ENCODE results near the gene SDF2. TPM values are rescaled to one million over a fixed set of nuclear protein-coding genes. Genes with fewer than 3 reads are reported as not detected.
A peak's percentile ranks its signal among the peaks of the same experiment; 100 is the strongest.

The SDF2 gene
- polyA plus RNA-seq (ENCODE audit: insufficient read length in 4 of 4): 10 to 100 TPM; 78.3 to 84.4 (median 80.9) TPM

DNA sequence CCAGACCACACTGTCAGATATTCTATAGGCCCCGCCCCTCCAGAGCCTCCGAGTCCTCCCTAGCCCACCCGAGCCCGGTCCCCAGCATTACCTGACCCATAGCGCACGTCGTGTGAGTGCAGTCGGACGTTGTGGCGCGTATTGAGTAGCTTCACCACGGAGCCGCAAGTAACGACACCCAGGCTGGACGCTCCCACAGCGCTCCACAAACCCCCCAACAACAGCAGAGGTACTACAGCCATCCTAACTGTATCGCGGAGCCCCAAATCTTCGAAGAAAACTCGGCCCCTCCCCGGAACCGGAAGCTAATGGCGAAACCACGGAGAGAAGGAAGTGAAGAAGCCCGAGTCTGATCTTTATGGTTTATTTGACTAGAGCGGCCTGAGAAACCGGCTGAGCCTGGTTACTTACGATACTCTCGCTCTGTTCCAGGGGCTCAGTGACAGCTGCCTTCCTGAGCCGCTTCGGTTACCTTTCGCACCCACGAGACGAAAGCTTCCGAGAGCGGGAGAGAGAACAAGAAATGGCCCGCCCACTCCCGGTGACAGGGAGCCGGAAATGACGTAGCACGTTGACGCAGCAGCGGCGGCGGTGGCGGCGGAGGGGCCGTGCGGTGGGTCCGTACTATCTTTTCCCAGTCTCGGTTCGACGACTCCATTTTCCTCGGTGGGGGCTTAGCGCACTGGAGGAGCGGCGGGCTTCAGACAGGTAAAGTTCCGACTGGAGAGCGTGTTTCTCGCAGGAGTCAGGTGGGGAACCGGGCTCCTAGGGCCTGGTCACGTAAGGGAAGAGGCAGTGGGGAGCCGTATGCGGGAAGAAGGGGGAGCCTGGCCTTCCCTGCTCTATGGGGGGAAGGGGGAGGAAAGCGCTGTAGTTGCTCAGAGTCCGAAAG is at the start of gene SDF2, which contains the start of gene SUPT6H:
Gene SDF2 (minus strand): TSS at position 272 of the 892 bp plus-strand sequence. CDS start 30 bp downstream, at position 242.
Gene SUPT6H (plus strand): TSS at position 571 of the 892 bp plus-strand sequence. CDS start 11,197 bp downstream, outside the sequence.
- peak; percentile 79 to 96 (median 86) for DNase-seq (ENCODE audit: low read depth in 4 of 4, low spot score in 3 of 4)

GRCh38 chr17:28710861-28711722 is 49.4 kb upstream of the SDF2 start:
- DNase-seq (ENCODE audit: low read depth in 4 of 4, low spot score in 3 of 4): peak; percentile 82 to 87 (median 85)

DNA sequence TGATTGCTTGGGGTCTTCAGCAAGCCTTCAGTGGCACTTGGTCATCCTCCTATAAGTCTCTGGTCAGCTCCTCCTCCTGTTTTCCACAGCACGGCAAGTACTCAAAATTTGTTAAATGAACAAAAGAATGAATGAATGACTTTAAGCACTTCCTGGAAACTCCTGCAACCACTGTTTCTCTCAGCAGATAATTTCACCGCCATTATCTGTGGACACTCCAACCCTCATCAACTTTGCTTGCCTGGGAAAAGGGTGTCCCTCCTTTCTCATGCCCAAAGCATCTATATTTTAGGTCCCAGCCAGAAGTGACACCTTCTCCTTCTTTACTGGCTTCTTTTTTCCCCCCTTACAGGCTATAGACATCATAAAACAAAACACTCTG is 45.6 kb upstream of the SDF2 start:
- no peak for DNase-seq (ENCODE audit: low read depth in 4 of 4, low spot score in 3 of 4)

- no peak for DNase-seq (ENCODE audit: low read depth in 4 of 4, low spot score in 3 of 4)
These were observed 45.0 kb upstream of the SDF2 start for GRCh38 chr17:28706471-28707338.

- DNase-seq (ENCODE audit: low read depth in 4 of 4, low spot score in 3 of 4): no peak
These were observed 44.1 kb upstream of the SDF2 start for GRCh38 chr17:28705728-28706334.

GRCh38 chr17:28705074-28705659 is 43.5 kb upstream of the SDF2 start:
- no peak for DNase-seq (ENCODE audit: low read depth in 4 of 4, low spot score in 3 of 4)

DNA sequence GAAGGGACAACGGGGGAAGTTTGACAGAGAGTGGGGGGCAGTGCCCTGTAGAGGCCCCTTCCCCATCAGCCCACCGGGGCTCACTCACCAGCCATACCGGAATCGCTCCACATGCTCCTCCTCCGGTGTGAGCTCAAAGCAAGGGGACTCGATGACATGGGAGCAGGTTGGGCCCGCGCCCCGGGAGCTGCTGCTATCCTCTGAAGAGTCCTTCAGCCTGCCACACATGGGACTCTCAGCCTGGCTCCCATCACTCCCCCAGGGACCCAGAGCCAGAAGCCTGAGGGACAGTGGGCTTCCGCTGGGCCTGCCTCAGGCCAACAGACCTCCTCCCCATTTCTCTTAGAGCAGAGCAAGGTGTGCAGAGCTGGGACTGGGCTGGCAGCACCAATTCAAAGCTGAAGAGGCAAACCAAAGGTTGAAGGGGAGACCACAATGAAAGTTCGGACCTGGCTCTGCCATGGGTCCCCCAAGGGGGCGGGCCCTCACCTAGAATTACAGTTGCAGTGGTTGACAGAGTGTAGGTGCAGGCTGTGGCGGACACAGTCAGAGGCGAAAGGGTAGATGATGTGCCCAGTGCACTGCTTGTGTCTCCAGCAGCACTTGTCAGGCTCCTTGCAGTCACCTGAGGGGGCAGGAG is 42.6 kb upstream of the SDF2 start:
- DNase-seq (ENCODE audit: low read depth in 4 of 4, low spot score in 3 of 4): no peak

GRCh38 chr17:28703552-28704218 is 42.0 kb upstream of the SDF2 start:
- DNase-seq (ENCODE audit: low read depth in 4 of 4, low spot score in 3 of 4): no peak

GRCh38 chr17:28702752-28703150 is 41.0 kb upstream of the SDF2 start:
- DNase-seq (ENCODE audit: low read depth in 4 of 4, low spot score in 3 of 4): no peak

DNA sequence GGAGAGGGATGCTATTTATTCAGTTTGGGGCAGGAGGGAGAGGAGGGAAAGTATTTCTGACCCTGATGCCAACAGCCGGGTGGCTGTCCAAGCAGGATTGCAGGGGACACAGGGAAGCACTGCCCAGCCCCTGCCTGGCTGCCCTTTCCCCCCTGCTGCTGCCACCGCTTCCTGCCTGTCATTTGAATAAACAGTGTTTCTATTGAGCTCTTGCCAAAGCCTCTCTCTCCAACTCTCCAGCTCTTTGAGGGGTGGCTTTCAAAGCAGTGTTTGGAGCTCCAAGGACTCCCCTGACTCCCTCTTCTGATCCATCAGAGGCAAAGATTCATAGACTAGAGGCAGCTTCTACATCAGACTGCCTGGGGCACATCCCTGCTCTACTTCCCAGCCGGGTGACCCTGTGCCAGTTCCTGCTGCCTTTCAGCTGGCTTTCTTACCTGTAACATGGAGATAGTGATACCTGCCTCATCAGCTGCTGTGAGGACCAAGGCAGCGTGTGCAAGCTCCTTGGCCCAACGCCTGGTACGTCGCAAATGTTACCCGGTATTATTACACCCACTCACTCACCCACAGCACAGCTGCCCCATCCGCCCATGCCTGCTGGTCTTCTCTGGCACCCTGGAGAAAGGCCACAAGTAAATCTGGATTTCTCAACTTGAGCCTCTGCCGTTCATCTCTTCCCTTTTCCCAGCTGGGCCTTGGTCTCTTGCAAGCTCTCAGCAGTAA is 40.5 kb upstream of the SDF2 start:
- no peak for DNase-seq (ENCODE audit: low read depth in 4 of 4, low spot score in 3 of 4)

DNA sequence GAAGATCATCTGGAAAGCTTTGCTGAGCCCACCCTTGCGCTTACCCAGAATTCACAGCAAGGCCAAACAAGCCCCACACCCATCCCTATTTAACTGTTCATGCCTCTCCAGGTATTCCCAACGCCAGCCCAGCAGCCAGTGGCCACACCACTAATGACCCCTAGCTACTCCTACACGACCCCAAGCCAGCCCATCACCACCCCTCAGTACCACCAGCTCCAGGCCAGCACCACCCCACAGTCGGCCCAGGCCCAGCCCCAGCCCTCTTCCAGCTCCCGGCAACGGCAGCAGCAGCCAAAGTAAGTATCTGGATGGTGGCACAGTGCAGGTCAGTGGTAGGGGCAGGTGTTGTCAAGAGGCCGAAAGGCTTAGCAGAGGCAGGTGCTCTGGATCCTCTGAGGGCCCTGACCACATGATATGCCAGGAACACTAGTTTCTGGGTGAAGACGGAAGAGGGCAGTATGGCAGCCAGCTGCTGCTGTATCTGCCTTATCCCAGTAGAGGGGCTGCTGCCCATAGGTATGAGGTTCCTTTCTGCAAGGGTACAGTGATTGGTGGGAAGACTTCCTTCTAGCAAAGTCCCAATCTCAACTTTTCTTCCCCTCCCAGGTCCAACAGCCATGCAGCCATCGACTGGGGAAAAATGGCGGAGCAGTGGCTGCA is 39.3 kb upstream of the SDF2 start:
- DNase-seq (ENCODE audit: low read depth in 4 of 4, low spot score in 3 of 4): no peak

DNA sequence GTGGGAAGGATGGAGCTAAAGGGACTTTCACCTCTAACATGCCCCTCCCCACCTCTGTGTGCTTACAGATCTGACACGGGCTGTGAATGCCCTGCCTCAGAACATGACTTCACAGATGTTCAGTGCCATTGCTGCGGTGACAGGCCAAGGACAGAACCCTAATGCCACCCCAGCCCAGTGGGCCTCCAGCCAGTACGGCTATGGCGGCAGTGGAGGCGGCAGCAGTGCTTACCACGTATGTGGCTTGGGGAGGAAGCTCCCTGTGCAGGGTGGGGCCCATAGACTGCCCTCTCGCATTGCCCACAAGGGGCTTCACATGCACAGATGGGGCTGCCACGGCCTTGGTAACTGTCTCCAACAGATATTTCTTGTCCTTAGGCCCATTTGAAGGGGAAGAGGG is 38.6 kb upstream of the SDF2 start:
- no peak for DNase-seq (ENCODE audit: low read depth in 4 of 4, low spot score in 3 of 4)

GRCh38 chr17:28698253-28698941 is 36.7 kb upstream of the SDF2 start:
- no peak for DNase-seq (ENCODE audit: low read depth in 4 of 4, low spot score in 3 of 4)

GRCh38 chr17:28693869-28694268 is 32.2 kb upstream of the SDF2 start:
- DNase-seq (ENCODE audit: low read depth in 4 of 4, low spot score in 3 of 4): no peak

- DNase-seq (ENCODE audit: low read depth in 4 of 4, low spot score in 3 of 4): no peak
These were observed 27.3 kb upstream of the SDF2 start for GRCh38 chr17:28689011-28689410.

DNA sequence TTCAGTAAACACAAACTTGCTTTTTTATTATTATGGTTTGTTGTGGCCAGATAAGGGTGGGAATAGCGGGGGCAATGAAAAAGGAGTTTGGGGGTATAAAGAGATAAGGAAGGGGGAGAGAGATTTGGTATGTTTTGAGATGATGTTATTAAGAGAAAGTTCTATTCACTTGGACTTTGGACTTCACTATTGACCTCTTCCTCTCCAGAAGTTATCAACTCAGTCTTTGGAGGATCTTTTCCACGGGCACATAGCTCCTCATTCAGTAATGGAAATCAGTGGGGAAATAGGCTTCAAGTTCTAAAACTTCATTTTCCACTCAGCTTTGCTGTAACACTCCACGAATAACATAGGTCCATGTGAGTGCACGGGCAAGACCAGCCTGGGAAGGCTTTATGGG is 26.8 kb upstream of the SDF2 start:
- DNase-seq (ENCODE audit: low read depth in 4 of 4, low spot score in 3 of 4): no peak

DNA sequence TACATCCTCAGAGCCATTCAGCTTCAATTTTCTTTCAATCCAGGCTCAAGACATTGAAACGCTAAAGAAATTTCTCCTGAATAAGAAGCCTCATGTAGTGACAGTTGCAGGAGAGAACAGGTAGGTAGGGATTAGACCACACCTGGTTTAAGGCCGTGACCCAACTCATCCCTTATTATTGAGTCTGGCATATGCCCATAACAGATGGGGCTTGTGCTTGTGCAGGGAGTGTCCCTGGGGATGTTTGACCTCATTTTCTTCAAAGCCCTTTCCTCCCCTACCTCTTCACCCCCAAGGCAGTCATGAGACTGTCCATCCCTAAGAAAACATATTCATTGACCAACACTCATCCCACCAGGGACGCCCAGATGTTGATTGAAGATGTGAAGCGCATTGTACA is 24.6 kb upstream of the SDF2 start:
- DNase-seq (ENCODE audit: low read depth in 4 of 4, low spot score in 3 of 4): no peak

Data from right renal pelvis (tissue), 4 donors.